Measurements from ENCODE around the gene PPP2R3B. TPM values are rescaled to one million over a fixed set of nuclear protein-coding genes. Genes with fewer than 3 reads are reported as not detected.

PPP2R3B gene
- total and polyA plus RNA-seq, 2 of the 13 experiments (the other 11 are each of a cell fraction or from before 2014, with no cell fraction given), result 17.0 to 21.4 TPM

GRCh38 chrX:361231-362145, 25.2 kb downstream of the PPP2R3B start:
- CTCF ChIA-PET (ENCODE audit: low intra/inter-chr PET ratio, low total read pairs), result no interaction called here
- POLR2A ChIA-PET, result no interaction called here
- no peak overlapping the region for H2AFZ ChIP-seq (ENCODE audit: low read length)
- no peaks in the 10 kb centered on the region for H3K27me3 ChIP-seq (ENCODE audit: control insufficient read depth in 1 of 2, insufficient read depth in 2 of 2, low read length in 2 of 2)
- in situ Hi-C loops (cut with HindIII; ENCODE audit: extremely low pct_ligation_motif_present, low pct_unique_long_range_greater_than_20kb), result no loop called here
- FAIRE-seq (no peak), DNase-seq (ENCODE audit: low spot score) (no peak), ATAC-seq (no peak; the same call in 2 of the 3 replicates)
- H3K27ac ChIP-seq (ENCODE audit: extremely low read length, insufficient read depth, low read length), result no peak overlapping the region
- H3K9ac ChIP-seq (ENCODE audit: insufficient read depth, low read depth, low read length), result no peak overlapping the region
- H3K36me3 ChIP-seq (replicated peaks in 1 of 2; ENCODE audit: control insufficient read depth in 1 of 2, insufficient read depth in 2 of 2, low read length in 2 of 2), result peaks cover 2 to 10% of the 10 kb centered on the region in 2 experiments; a peak in 1 of 5 replicates
- 97% methylated on average over 39 of the region's 54 CpGs for WGBS (ENCODE audit: low lambda C conversion rate)
- intact Hi-C loops (cut with micrococcal nuclease; ENCODE audit: unreplicated experiment), result no loop called here
- H3K79me2 ChIP-seq (ENCODE audit: insufficient read depth, low read length), result no peaks in the 10 kb centered on the region
- H4K20me1 ChIP-seq (ENCODE audit: insufficient read depth, low read length), result 0 out of 2 replicates have a peak, but pooled peaks cover 2% of the 10 kb centered on the region
- no peak overlapping the region for H3K4me3 ChIP-seq (replicated peaks in 1 of 3; ENCODE audit: insufficient read depth in 1 of 3, low read depth in 2 of 3, low read length in 3 of 3)
- TF ChIP-seq ZNF496 (CRISPR knock-in tag; IDR thresholded peaks at IDR 0.05; ENCODE audit: insufficient replicate concordance), result no peak
- peak; percentile 6 for TF ChIP-seq AGO2 (optimal IDR thresholded peaks at IDR 0.05; ENCODE audit: low read depth, low read length)
- no peak overlapping the region for H3K4me2 ChIP-seq (ENCODE audit: low read depth, low read length)
- H3K4me1 ChIP-seq (ENCODE audit: insufficient read depth, low read length), result no peaks in the 10 kb centered on the region
- no peaks in the 10 kb centered on the region for H3K9me3 ChIP-seq (ENCODE audit: low read length)
- BruUV-seq (replicated peaks), result no TSS peak

- H3K4me3 ChIP-seq (replicated peaks in 1 of 3; ENCODE audit: insufficient read depth in 1 of 3, low read depth in 2 of 3, low read length in 3 of 3), result no peak overlapping the region
- no peak overlapping the region for H3K9ac ChIP-seq (ENCODE audit: insufficient read depth, low read depth, low read length)
- no peak for FAIRE-seq
- no peaks in the 10 kb centered on the region for H3K79me2 ChIP-seq (ENCODE audit: insufficient read depth, low read length)
- H3K36me3 ChIP-seq (replicated peaks in 1 of 2; ENCODE audit: control insufficient read depth in 1 of 2, insufficient read depth in 2 of 2, low read length in 2 of 2), result peaks cover 2 to 10% of the 10 kb centered on the region in 2 experiments; a peak in 1 of 5 replicates
- ChIA-PET POLR2A (no interaction called here), CTCF (ENCODE audit: low intra/inter-chr PET ratio, low total read pairs) (no interaction called here)
- ATAC-seq, result no peak
- no peak overlapping the region for H2AFZ ChIP-seq (ENCODE audit: low read length)
- H3K27me3 ChIP-seq (ENCODE audit: control insufficient read depth in 1 of 2, insufficient read depth in 2 of 2, low read length in 2 of 2), result no peaks in the 10 kb centered on the region
- no peak for DNase-seq (ENCODE audit: low spot score)
- H3K4me2 ChIP-seq (ENCODE audit: low read depth, low read length), result no peak overlapping the region
- TF ChIP-seq SMC3 (IDR thresholded peaks at IDR 0.05; ENCODE audit: low read length) (no peak), SRF (IDR thresholded peaks at IDR 0.05; ENCODE audit: low read depth, low read length) (no peak), ZSCAN5A (CRISPR knock-in tag; IDR thresholded peaks at IDR 0.05; ENCODE audit: borderline replicate concordance) (no peak)
- H3K4me1 ChIP-seq (ENCODE audit: insufficient read depth, low read length), result no peaks in the 10 kb centered on the region
- intact Hi-C loops (cut with micrococcal nuclease; ENCODE audit: unreplicated experiment), result no loop called here
- in situ Hi-C loops (cut with HindIII; ENCODE audit: extremely low pct_ligation_motif_present, low pct_unique_long_range_greater_than_20kb), result no loop called here
- no TSS peak for BruUV-seq (replicated peaks)
- 92% methylated on average over 19 of the region's 26 CpGs for WGBS (ENCODE audit: low lambda C conversion rate)
- no peak overlapping the region for H3K27ac ChIP-seq (ENCODE audit: extremely low read length, insufficient read depth, low read length)
- H3K9me3 ChIP-seq (ENCODE audit: low read length), result no peaks in the 10 kb centered on the region
- H4K20me1 ChIP-seq (ENCODE audit: insufficient read depth, low read length), result 0 out of 2 replicates have a peak, but pooled peaks cover 2% of the 10 kb centered on the region
These were observed 26.1 kb downstream of the PPP2R3B start for GRCh38 chrX:360496-361150.

Data from HepG2 (cell line).